Peyer's patch (tissue), 4 donors: Measurements from ENCODE around the gene ARV1. TPM values are rescaled to one million over a fixed set of nuclear protein-coding genes. Genes with fewer than 3 reads are reported as not detected.
"Not testable (repeated sequence)": the region's sequence is repeated elsewhere in the genome, so short reads cannot be mapped to it uniquely, and the experiment has no call there.

ENCODE experiments used
- DNase-seq, 3 donors: peaks; one replicate each; pipeline ENCODE4 v3.0.0-alpha.2; 2017 to 2019
- H3K27ac ChIP-seq, 4 donors: fragments of 200-600 bp; sonication (generic); one replicate each; pipeline ENCODE4 v1.5.1; 2016 to 2019
- H3K27me3 ChIP-seq, 2 donors: fragments of 200-600 bp; sonication (generic); one replicate each; pipeline ENCODE4 v1.5.1; 2019
- H3K36me3 ChIP-seq, 3 donors: fragments of 200-600 bp; sonication (generic); one replicate each; pipeline ENCODE4 v1.5.1; 2016 to 2019
- H3K4me1 ChIP-seq, 4 donors: fragments of 200-600 bp; sonication (generic); one replicate each; pipeline ENCODE4 v1.5.1; 2016 to 2019
- H3K4me3 ChIP-seq, 4 donors: fragments of 200-600 bp; sonication (generic); 1 replicate in 3 of 4; 2 replicates in 1 of 4; pipeline ENCODE4 v1.5.1; 2016 to 2019; ENCODE audit warnings: mild to moderate bottlenecking in 1 of 4
- H3K9me3 ChIP-seq, 4 donors: fragments of 200-600 bp; sonication (generic); one replicate each; pipeline ENCODE4 v1.5.1; 2016 to 2019; ENCODE audit warnings: mild to moderate bottlenecking in 1 of 4
- CTCF ChIP-seq, 6 experiments: fragments of 450-650 bp in 4 of 6; fragments of 200-600 bp in 2 of 6; sonication (generic) in 1 of 6; IDR thresholded peaks; one replicate each; pipeline ENCODE4 v1.5.1; 2017 to 2019; ENCODE audit warnings: antibody characterized with exemption in 6 of 6, mild to moderate bottlenecking in 3 of 6, moderate library complexity in 1 of 6
- POLR2A ChIP-seq, 2 donors: fragments of 450-650 bp; IDR thresholded peaks; one replicate each; pipeline ENCODE4 v1.5.1; 2017; ENCODE audit warnings: antibody characterized with exemption in 2 of 2, mild to moderate bottlenecking in 2 of 2, moderate library complexity in 2 of 2
- total RNA-seq, 4 donors: library from RNA; depleted of rRNA; stranded (reverse); fragments of >200 nt; gene quantifications; one replicate each; pipeline ENCODE4 v1.1.0, GENCODE V29; 2016

Gene ARV1
- total RNA-seq, 4 donors from 2014 or later, result 13.2 to 28.9 (median 21.0) TPM

DNA sequence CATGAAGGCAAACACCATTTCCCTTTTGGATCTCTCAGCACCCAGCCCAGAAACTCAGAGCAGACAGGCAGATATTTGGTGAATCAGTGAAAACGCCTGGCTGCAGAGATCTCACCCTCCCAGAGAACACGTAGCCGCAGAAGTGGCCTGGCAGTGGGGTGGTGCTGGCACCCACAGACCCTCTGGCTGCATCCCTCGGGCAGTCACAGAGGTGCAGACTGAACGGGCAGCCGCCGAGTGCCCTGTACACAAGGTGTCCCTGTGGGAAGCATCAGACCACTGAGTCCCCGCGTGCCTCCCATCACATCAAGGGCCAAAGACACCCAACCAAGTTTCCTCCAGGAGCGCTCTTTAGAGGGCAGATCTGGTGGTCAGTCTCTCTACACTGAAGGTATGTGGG is 49.1 kb downstream of the ARV1 start:
- H3K27me3 ChIP-seq, result no peaks in the 10 kb centered on the region
- no peaks in the 10 kb centered on the region for H3K36me3 ChIP-seq
- no peak for DNase-seq
- no peak overlapping the region for H3K4me3 ChIP-seq
- H3K4me1 ChIP-seq, result no peaks in the 10 kb centered on the region
- no peak overlapping the region for H3K27ac ChIP-seq
- no peaks in the 10 kb centered on the region for H3K9me3 ChIP-seq
- TF ChIP-seq POLR2A (IDR thresholded peaks at IDR 0.05) (no peak), CTCF (IDR thresholded peaks at IDR 0.05) (no peak)

DNA sequence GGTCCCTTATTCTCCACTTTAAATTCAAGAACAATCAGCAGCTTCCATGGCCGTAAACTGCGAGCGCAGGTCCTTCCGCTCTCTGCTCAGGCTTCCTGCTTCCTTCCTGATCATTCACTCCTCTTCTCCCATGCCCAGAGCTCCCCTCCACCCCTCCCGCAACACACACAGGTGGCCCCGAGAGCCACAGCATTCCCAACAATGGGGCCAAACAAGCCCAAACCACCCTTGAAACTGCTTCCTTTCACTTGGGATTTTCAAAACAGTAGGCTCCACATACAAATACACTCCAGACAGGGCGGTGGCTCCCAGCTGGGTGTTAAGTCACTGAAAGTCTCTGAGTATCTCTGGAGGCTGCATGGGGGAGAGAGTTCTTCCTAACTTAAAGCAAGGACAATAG is 49.8 kb downstream of the ARV1 start:
- Histone ChIP-seq H3K27me3 (no peaks in the 10 kb centered on the region), H3K27ac (no peak overlapping the region), H3K4me1 (no peaks in the 10 kb centered on the region), H3K9me3 (no peaks in the 10 kb centered on the region), H3K4me3 (no peak overlapping the region), H3K36me3 (no peaks in the 10 kb centered on the region)
- no peak for DNase-seq
- TF ChIP-seq POLR2A (IDR thresholded peaks at IDR 0.05), result no peak
- TF ChIP-seq CTCF (IDR thresholded peaks at IDR 0.05), result no peak

DNA sequence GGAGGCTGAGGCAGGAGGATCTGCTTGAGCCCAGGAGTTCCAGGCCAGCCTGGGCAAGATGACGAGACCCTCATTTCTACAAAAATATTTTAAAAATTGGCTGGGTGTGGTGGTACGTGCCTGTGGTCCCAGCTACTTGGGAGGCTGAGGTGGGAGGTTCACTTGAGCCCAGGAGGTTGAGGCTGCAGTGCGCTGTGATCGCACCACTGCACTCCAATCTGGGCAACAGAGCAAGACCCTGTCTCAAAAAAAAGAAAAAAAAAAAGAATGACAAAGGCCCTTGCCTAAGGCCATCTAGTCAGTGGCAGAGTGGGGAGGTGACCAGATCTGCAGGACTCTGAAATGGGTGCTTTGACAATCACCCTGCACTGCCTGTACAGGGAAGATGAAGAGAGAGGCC is 50.4 kb downstream of the ARV1 start:
- not testable (repeated sequence) for H3K36me3 ChIP-seq, H3K27ac ChIP-seq, H3K9me3 ChIP-seq, H3K4me1 ChIP-seq, H3K4me3 ChIP-seq, H3K27me3 ChIP-seq, DNase-seq

GRCh38 chr1:231029841-231030240 is 50.9 kb downstream of the ARV1 start:
- Histone ChIP-seq H3K9me3 (no peaks in the 10 kb centered on the region), H3K36me3 (no peaks in the 10 kb centered on the region), H3K27ac (no peak overlapping the region), H3K4me1 (no peaks in the 10 kb centered on the region), H3K27me3 (no peaks in the 10 kb centered on the region), H3K4me3 (no peak overlapping the region)
- TF ChIP-seq CTCF (IDR thresholded peaks at IDR 0.05) (no peak), POLR2A (IDR thresholded peaks at IDR 0.05) (no peak)
- DNase-seq, result no peak

DNA sequence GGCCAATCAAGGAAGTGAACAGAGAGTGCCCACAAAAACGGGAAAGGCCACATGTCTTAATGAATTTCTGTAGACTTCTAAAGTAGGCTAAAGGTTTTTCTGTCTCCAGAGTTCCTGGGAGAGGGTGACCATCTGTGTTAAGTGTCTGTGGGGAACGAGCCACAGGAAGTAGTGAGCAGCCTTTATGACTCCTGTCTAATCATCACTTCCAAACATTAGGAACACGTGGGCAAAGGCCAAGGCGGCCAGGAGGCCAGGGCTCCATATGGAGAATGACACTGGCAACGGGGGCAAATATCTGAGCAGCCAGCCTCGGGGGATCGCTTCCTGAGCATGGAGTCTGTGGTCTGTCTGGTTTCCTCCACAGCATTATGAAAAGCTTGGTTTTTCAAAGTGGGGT is 54.1 kb downstream of the ARV1 start:
- Histone ChIP-seq H3K27me3 (no peaks in the 10 kb centered on the region), H3K9me3 (no peaks in the 10 kb centered on the region), H3K4me3 (no peak overlapping the region), H3K36me3 (no peaks in the 10 kb centered on the region), H3K4me1 (no peaks in the 10 kb centered on the region), H3K27ac (no peak overlapping the region)
- TF ChIP-seq CTCF (IDR thresholded peaks at IDR 0.05), result no peak
- no peak for TF ChIP-seq POLR2A (IDR thresholded peaks at IDR 0.05)
- DNase-seq, result no peak

- no peak for DNase-seq
- TF ChIP-seq CTCF (IDR thresholded peaks at IDR 0.05), result no peak
- TF ChIP-seq POLR2A (IDR thresholded peaks at IDR 0.05), result no peak
- H3K36me3 ChIP-seq, result no peaks in the 10 kb centered on the region
- H3K4me1 ChIP-seq, result peaks cover 0 to 13% (median 0%) of the 10 kb centered on the region in 4 donors
- no peaks in the 10 kb centered on the region for H3K9me3 ChIP-seq
- no peak overlapping the region for H3K27ac ChIP-seq
- H3K27me3 ChIP-seq, result no peaks in the 10 kb centered on the region
- no peak overlapping the region for H3K4me3 ChIP-seq
Measured at GRCh38 chr1:231035799-231036198, 56.9 kb downstream of the ARV1 start.
